Smooth muscle cell (in vitro differentiated cells): ENCODE measurements around the gene EYA2. TPM values are rescaled to one million over a fixed set of nuclear protein-coding genes. Genes with fewer than 3 reads are reported as not detected.

Experiments used
- DNase-seq: peaks from one replicate; lab custom pipeline; 2025; ENCODE audit not compliant: unreplicated experiment; lab: John Stamatoyannopoulos, UW
- H2AFZ ChIP-seq: fragments of 200-600 bp; sonication (generic); 2 replicates; pipeline ENCODE4 v1.6.0; 2016; ENCODE audit warnings: antibody characterized with exemption, low read depth, mild to moderate bottlenecking
- H3F3A ChIP-seq: fragments of 200-600 bp; sonication (generic); 2 replicates; pipeline ENCODE4 v1.6.0; 2017; ENCODE audit warnings: antibody characterized with exemption, low read depth
- H3K27ac ChIP-seq: fragments of 200-600 bp; sonication (generic); 2 replicates; pipeline ENCODE4 v1.5.1; 2016; ENCODE audit warnings: low read depth, mild to moderate bottlenecking
- H3K27me3 ChIP-seq: fragments of 200-600 bp; sonication (generic); 2 replicates; pipeline ENCODE4 v1.6.1; 2016; ENCODE audit warnings: low read depth, mild to moderate bottlenecking
- H3K36me3 ChIP-seq: fragments of 200-600 bp; sonication (generic); 2 replicates; pipeline ENCODE4 v1.5.1; 2016; ENCODE audit warnings: low read depth
- H3K4me1 ChIP-seq: fragments of 200-600 bp; sonication (generic); 2 replicates; pipeline ENCODE4 v1.5.1; 2016; ENCODE audit warnings: low read depth
- H3K4me2 ChIP-seq: fragments of 200-600 bp; sonication (generic); 2 replicates; pipeline ENCODE4 v1.6.0; 2016; ENCODE audit warnings: mild to moderate bottlenecking
- H3K4me3 ChIP-seq: fragments of 200-600 bp; sonication (generic); 2 replicates; pipeline ENCODE4 v1.5.1; 2016; ENCODE audit warnings: mild to moderate bottlenecking
- H3K79me2 ChIP-seq: fragments of 200-600 bp; sonication (generic); 2 replicates; pipeline ENCODE4 v1.6.0; 2016; ENCODE audit warnings: low read depth, mild to moderate bottlenecking
- H3K9ac ChIP-seq: fragments of 200-600 bp; sonication (generic); 2 replicates; pipeline ENCODE4 v1.6.0; 2016; ENCODE audit warnings: low read depth
- H3K9me3 ChIP-seq: fragments of 200-600 bp; sonication (generic); replicated peaks from 2 replicates; pipeline ENCODE4 v1.5.1; 2016; ENCODE audit warnings: low read depth
- H4K20me1 ChIP-seq: fragments of 200-600 bp; sonication (generic); 2 replicates; pipeline ENCODE4 v1.6.0; 2016; ENCODE audit warnings: low read depth
- WGBS: methylation state at CpG from one replicate; pipeline ENCODE4 v1.1.7; 2016; ENCODE audit warnings: low lambda C conversion rate; 5-methylcytosine and 5-hydroxymethylcytosine counted together
- polyA plus RNA-seq: library from polyadenylated mRNA; unstranded; fragments of >200 nt; fragmentation: Nextera tagmentation; extraction: Ambion mirVana; gene quantifications from 2 replicates; pipeline ENCODE4 v1.2.1, GENCODE V29; 2016
- total RNA-seq: library from RNA; depleted of rRNA; stranded (reverse); fragments of >200 nt; gene quantifications from 2 replicates; pipeline ENCODE4 v1.2.3, GENCODE V29; 2014
- TF ChIP-seq, protein P1 (sequence below): fragments of 200-600 bp; sonication (generic); IDR thresholded peaks from 2 replicates; pipeline ENCODE4 v1.5.1; 2017; ENCODE audit warnings: borderline replicate concordance, mild to moderate bottlenecking, antibody characterized with exemption; ENCODE audit not compliant: insufficient read depth, poor library complexity, severe bottlenecking

The EYA2 gene
- total and polyA plus RNA-seq, 2 experiments from 2014 or later: 0.98 to 1.3 TPM

DNA sequence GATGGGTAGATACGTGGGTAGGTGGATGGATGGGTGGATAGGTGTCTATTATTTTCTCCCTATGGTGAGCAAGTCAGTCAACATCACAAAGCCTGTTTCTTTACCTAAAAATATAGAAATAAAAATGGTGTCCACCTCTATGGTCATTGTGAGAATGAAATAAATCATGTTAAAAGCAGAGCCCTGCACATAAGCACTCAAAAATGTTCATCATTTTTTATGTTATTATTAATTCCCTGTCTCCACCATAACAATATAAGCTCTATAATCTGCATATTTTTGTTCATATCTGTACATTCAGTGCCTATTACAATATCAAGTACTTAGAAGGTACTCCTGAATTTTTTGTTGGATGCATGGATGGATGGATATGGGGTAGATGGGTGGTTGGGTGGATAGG, 284.2 kb downstream of the EYA2 start:
- Histone ChIP-seq H3K4me2 (no peak overlapping the region), H3F3A (no peaks in the 10 kb centered on the region), H3K79me2 (no peaks in the 10 kb centered on the region), H3K4me3 (no peak overlapping the region), H4K20me1 (no peaks in the 10 kb centered on the region), H3K4me1 (no peaks in the 10 kb centered on the region), H3K27me3 (no peaks in the 10 kb centered on the region), H3K9ac (no peak overlapping the region), H2AFZ (no peak overlapping the region), H3K36me3 (no peaks in the 10 kb centered on the region), H3K27ac (no peak overlapping the region), H3K9me3 (no peaks in the 10 kb centered on the region)
- no peak for DNase-seq
- TF ChIP-seq, protein P1, sequence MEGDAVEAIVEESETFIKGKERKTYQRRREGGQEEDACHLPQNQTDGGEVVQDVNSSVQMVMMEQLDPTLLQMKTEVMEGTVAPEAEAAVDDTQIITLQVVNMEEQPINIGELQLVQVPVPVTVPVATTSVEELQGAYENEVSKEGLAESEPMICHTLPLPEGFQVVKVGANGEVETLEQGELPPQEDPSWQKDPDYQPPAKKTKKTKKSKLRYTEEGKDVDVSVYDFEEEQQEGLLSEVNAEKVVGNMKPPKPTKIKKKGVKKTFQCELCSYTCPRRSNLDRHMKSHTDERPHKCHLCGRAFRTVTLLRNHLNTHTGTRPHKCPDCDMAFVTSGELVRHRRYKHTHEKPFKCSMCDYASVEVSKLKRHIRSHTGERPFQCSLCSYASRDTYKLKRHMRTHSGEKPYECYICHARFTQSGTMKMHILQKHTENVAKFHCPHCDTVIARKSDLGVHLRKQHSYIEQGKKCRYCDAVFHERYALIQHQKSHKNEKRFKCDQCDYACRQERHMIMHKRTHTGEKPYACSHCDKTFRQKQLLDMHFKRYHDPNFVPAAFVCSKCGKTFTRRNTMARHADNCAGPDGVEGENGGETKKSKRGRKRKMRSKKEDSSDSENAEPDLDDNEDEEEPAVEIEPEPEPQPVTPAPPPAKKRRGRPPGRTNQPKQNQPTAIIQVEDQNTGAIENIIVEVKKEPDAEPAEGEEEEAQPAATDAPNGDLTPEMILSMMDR: no peak
- WGBS: 100% methylated on average over 1 of the region's 1 CpG

DNA sequence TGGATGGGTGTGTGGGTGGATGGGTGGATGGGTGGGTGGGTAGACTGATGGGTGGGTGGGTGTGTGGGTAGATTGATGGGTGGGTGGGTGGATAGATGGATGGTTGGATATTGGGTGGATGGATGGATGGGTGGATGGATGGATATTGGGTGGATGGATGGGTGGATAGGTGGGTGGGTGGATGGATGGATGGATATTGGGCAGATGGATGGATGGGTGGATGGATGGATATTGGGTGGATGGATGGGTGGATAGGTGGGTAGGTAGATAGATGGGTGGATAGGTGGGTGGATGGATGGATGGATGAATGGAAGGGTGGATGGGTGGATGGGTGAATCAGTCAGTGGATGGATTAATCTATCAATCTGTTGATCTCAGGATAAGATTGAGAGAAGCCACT, 284.6 kb downstream of the EYA2 start:
- Histone ChIP-seq H3K27me3 (no peaks in the 10 kb centered on the region), H4K20me1 (no peaks in the 10 kb centered on the region), H3K4me1 (no peaks in the 10 kb centered on the region), H3K36me3 (no peaks in the 10 kb centered on the region), H3K79me2 (no peaks in the 10 kb centered on the region), H3K9me3 (no peaks in the 10 kb centered on the region), H3K4me2 (no peak overlapping the region), H3F3A (no peaks in the 10 kb centered on the region), H2AFZ (no peak overlapping the region), H3K9ac (no peak overlapping the region), H3K27ac (no peak overlapping the region), H3K4me3 (no peak overlapping the region)
- no peak for DNase-seq
- TF ChIP-seq, protein P1: no peak

DNA sequence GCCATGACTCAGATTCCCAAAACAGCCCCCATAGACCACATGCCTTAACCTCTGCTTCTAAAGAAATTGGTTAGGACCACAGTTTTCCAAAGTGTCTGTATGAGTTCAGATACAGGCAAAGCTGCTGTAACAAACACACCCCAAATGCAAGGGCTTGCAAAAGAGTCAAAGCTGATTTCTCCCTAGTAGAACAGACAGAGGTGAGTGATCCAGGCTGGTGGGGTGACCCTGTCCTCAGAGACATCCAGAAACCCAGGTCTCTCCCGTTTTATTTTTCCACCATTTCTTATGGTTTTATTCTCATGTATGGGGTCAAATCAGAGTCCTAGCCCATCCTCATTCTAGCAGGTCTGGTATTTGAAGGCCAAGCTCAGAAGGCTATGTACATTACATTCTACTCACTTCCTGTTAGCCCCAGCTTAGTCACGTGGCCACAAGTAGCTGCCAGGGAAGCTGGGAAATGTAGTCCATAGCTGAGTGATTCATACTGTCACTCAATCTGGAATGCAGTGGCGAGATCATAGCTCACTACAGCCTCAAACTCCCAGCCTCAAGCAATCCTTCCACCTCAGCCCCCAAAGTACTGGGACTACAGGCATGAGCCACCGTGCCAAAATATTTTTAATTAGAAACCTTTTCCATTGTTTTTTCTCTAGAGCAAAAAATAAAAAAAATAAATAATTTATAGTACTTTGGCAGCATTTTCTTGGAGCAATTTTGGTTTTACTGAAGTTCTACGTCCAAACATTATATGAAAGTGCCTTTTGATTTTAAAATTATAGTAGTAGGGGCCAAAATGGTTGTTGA, 286.6 kb downstream of the EYA2 start:
- Histone ChIP-seq H3K4me3 (no peak overlapping the region), H3K9ac (no peak overlapping the region), H3K27me3 (no peaks in the 10 kb centered on the region), H3K27ac (no peak overlapping the region), H3K36me3 (no peaks in the 10 kb centered on the region), H3F3A (no peaks in the 10 kb centered on the region), H4K20me1 (no peaks in the 10 kb centered on the region), H3K4me1 (no peaks in the 10 kb centered on the region), H3K9me3 (no peaks in the 10 kb centered on the region), H2AFZ (no peak overlapping the region), H3K79me2 (no peaks in the 10 kb centered on the region), H3K4me2 (no peak overlapping the region)
- 66% methylated on average over 5 of the region's 5 CpGs for WGBS
- no peak for DNase-seq
- TF ChIP-seq, protein P1: no peak

DNA sequence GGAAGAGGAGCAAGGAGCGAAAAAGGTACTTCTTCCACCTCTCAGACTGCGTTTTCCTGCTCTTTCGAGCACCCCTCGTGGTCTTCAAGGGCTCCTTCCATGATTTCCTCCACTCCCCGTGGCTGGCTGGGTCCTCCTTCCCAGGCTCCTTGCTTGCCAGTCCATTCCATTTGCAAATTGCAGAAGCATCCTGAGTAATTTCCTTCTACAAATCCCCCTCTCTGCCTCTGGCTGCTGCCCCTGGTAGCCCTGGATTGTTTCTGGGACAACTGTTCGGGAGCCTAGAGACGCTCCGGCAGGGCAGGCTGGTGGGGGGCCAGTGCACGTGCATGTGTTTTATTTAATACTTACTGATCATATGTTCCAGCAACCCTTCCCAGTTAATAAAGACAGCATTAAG, 288.7 kb downstream of the EYA2 start:
- WGBS: 78% methylated on average over 9 of the region's 9 CpGs
- no peaks in the 10 kb centered on the region for H3K36me3 ChIP-seq

More for the DNA sequence above, 288.7 kb downstream of the EYA2 start:
- Histone ChIP-seq H3F3A (no peaks in the 10 kb centered on the region), H3K9me3 (no peaks in the 10 kb centered on the region), H4K20me1 (no peaks in the 10 kb centered on the region), H3K79me2 (no peaks in the 10 kb centered on the region), H3K4me1 (no peaks in the 10 kb centered on the region), H3K4me2 (no peak overlapping the region), H3K4me3 (no peak overlapping the region), H3K27me3 (no peaks in the 10 kb centered on the region), H3K27ac (no peak overlapping the region), H2AFZ (no peak overlapping the region), H3K9ac (no peak overlapping the region)
- DNase-seq: no peak
- TF ChIP-seq, protein P1: no peak
